ENCODE data around the gene DOCK2. TPM values are rescaled to one million over a fixed set of nuclear protein-coding genes. Genes with fewer than 3 reads are reported as not detected.

The DOCK2 gene
- total RNA-seq, 1 experiment from 2014 or later = 2.2 TPM

DNA sequence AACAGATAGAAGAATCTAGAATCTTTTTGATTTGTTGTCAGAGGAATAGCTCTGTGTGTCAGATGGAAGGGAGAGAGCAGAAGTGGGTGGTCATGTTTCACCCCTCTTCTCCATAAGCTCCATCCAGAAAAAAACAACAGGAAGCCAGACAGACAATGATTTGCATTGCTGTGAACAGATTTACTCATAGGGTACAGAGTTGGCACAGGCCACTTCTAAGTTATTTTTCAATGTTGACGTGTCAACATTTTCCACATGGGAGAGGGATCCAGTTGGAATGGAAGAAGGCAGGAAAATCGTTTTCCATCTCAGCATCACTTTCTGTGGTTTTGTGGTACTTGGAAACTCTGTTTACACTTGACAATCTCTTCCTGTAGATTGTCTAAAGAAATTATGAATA is 256.5 kb downstream of the DOCK2 start:
- no peaks in the 10 kb centered on the region for H3K4me1 ChIP-seq (ENCODE audit: insufficient read depth, low read length, poor library complexity, severe bottlenecking)
- ChIA-PET POLR2A (ENCODE audit: low non-redundant PET) (no interaction called here), CTCF (interaction anchor here (0.7 kb wide), 1 partner anchor 74 kb away, joined by 3 read pairs; no protein-coding TSS in a partner anchor)
- no peaks in the 10 kb centered on the region for H3K27me3 ChIP-seq (replicated peaks; ENCODE audit: insufficient read depth, low read depth, low read length, poor library complexity)
- no peak for TF ChIP-seq EZH2 (IDR thresholded peaks at IDR 0.05; ENCODE audit: borderline replicate concordance, low read depth, low read length, poor library complexity, severe bottlenecking)
- TF ChIP-seq, protein P1, sequence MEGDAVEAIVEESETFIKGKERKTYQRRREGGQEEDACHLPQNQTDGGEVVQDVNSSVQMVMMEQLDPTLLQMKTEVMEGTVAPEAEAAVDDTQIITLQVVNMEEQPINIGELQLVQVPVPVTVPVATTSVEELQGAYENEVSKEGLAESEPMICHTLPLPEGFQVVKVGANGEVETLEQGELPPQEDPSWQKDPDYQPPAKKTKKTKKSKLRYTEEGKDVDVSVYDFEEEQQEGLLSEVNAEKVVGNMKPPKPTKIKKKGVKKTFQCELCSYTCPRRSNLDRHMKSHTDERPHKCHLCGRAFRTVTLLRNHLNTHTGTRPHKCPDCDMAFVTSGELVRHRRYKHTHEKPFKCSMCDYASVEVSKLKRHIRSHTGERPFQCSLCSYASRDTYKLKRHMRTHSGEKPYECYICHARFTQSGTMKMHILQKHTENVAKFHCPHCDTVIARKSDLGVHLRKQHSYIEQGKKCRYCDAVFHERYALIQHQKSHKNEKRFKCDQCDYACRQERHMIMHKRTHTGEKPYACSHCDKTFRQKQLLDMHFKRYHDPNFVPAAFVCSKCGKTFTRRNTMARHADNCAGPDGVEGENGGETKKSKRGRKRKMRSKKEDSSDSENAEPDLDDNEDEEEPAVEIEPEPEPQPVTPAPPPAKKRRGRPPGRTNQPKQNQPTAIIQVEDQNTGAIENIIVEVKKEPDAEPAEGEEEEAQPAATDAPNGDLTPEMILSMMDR (conservative IDR thresholded peaks at IDR 0.05; ENCODE audit: low read depth, low read length) = no peak
- H3K27ac ChIP-seq (ENCODE audit: low read depth, low read length, poor library complexity, severe bottlenecking) = no peak overlapping the region
- no peaks in the 10 kb centered on the region for H3K9me3 ChIP-seq (ENCODE audit: low read depth, low read length, poor library complexity, severe bottlenecking)
- no peaks in the 10 kb centered on the region for H3K36me3 ChIP-seq (ENCODE audit: insufficient read depth, low read length, poor library complexity, severe bottlenecking)
- H3K4me3 ChIP-seq (ENCODE audit: low read depth, low read length, poor library complexity, severe bottlenecking) = no peak overlapping the region
- intact Hi-C loops (cut with micrococcal nuclease; ENCODE audit: unreplicated experiment) = no loop called here
- no peak for DNase-seq (ENCODE audit: low spot score)
- BruUV-seq (replicated peaks) = no TSS peak

DNA sequence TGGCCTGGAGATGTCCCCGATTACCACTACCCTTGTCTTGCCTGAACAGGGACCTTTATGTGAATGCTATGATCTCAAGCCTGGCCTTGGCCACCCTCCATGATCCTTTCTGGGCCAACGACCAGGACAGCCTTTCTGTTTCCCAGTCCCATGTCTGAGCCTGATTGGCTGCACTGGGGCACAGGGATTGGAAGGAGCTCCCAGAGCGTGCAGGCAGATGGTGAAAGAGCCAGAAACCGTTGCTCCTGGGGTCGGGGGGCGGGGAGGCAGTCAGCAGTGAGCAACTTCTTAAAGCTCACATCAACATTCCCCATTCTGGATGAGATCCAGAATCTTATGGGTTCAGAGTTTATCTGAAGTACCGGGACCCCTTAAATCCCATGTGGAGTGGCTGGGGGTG is 258.9 kb downstream of the DOCK2 start:
- Histone ChIP-seq H3K36me3 (ENCODE audit: insufficient read depth, low read length, poor library complexity, severe bottlenecking) (no peaks in the 10 kb centered on the region), H3K9me3 (ENCODE audit: low read depth, low read length, poor library complexity, severe bottlenecking) (no peaks in the 10 kb centered on the region), H3K4me1 (ENCODE audit: insufficient read depth, low read length, poor library complexity, severe bottlenecking) (no peaks in the 10 kb centered on the region), H3K4me3 (ENCODE audit: low read depth, low read length, poor library complexity, severe bottlenecking) (no peak overlapping the region), H3K27me3 (replicated peaks; ENCODE audit: insufficient read depth, low read depth, low read length, poor library complexity) (no peaks in the 10 kb centered on the region), H3K27ac (ENCODE audit: low read depth, low read length, poor library complexity, severe bottlenecking) (no peak overlapping the region)
- intact Hi-C loops (cut with micrococcal nuclease; ENCODE audit: unreplicated experiment) = no loop called here
- DNase-seq (ENCODE audit: low spot score) = no peak
- TF ChIP-seq EZH2 (IDR thresholded peaks at IDR 0.05; ENCODE audit: borderline replicate concordance, low read depth, low read length, poor library complexity, severe bottlenecking) = no peak
- TF ChIP-seq, protein P1 (conservative IDR thresholded peaks at IDR 0.05; ENCODE audit: low read depth, low read length) = no peak
- ChIA-PET POLR2A (ENCODE audit: low non-redundant PET) (no interaction called here), CTCF (no interaction called here)
- no TSS peak for BruUV-seq (replicated peaks)

DNA sequence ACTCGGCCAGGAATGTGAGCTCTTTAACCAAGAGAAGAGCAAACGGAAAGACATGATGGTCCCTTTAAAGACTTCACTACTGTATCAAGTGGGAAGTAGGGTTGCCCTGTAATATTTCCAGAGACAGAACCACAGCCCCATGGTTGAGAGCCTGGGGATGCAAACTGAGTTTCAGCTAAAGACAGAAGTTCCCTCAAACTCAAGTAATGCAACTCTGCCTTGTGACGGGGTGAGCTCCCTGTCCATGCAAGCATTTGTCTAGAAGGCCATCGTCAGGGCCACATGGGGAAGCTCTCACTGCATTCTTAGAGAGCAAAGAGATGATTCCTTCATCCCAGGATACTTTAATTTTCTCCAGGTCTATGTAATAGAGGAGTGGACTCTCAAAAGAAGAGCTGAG is 260.4 kb downstream of the DOCK2 start:
- no TSS peak for BruUV-seq (replicated peaks)
- no peak overlapping the region for H3K4me3 ChIP-seq (ENCODE audit: low read depth, low read length, poor library complexity, severe bottlenecking)
- H3K27ac ChIP-seq (ENCODE audit: low read depth, low read length, poor library complexity, severe bottlenecking) = no peak overlapping the region
- no peak for TF ChIP-seq EZH2 (IDR thresholded peaks at IDR 0.05; ENCODE audit: borderline replicate concordance, low read depth, low read length, poor library complexity, severe bottlenecking)
- TF ChIP-seq, protein P1 (conservative IDR thresholded peaks at IDR 0.05; ENCODE audit: low read depth, low read length) = no peak
- DNase-seq (ENCODE audit: low spot score) = no peak
- H3K4me1 ChIP-seq (ENCODE audit: insufficient read depth, low read length, poor library complexity, severe bottlenecking) = no peaks in the 10 kb centered on the region
- CTCF ChIA-PET = no interaction called here
- H3K36me3 ChIP-seq (ENCODE audit: insufficient read depth, low read length, poor library complexity, severe bottlenecking) = no peaks in the 10 kb centered on the region
- POLR2A ChIA-PET (ENCODE audit: low non-redundant PET) = no interaction called here
- intact Hi-C loops (cut with micrococcal nuclease; ENCODE audit: unreplicated experiment) = no loop called here
- H3K27me3 ChIP-seq (replicated peaks; ENCODE audit: insufficient read depth, low read depth, low read length, poor library complexity) = no peaks in the 10 kb centered on the region
- H3K9me3 ChIP-seq (ENCODE audit: low read depth, low read length, poor library complexity, severe bottlenecking) = no peaks in the 10 kb centered on the region

Data from A673 (cell line).